ENCODE measurements around the gene CRYBB1.

- no peak for TF ChIP-seq CTCF (IDR thresholded peaks at IDR 0.05; ENCODE audit: low read depth, low read length, missing input control)
- TF ChIP-seq EGR1 (IDR thresholded peaks at IDR 0.05; ENCODE audit: low read depth in 2 of 2): no peak
- TF ChIP-seq FOXA2 (IDR thresholded peaks at IDR 0.05): no peak
- TF ChIP-seq REST (IDR thresholded peaks at IDR 0.05): no peak
- TF ChIP-seq JUND (IDR thresholded peaks at IDR 0.05): no peak
- no peak for TF ChIP-seq FOXA1 (IDR thresholded peaks at IDR 0.05)
Observed at GRCh38 chr22:26634189-26634588, 16.4 kb upstream of the CRYBB1 start.

Measured in liver (tissue), 3 donors.